Thyroid gland (tissue), 4 donors: ENCODE measurements around the gene PTBP1. TPM values are rescaled to one million over a fixed set of nuclear protein-coding genes. Genes with fewer than 3 reads are reported as not detected.

Experiments
- DNase-seq, 2 donors: peaks; one replicate each; pipeline ENCODE4 v3.0.0-alpha.2; 2019
- H3K27ac ChIP-seq, 3 donors: fragments of 200-600 bp; sonication (generic); 1 replicate in 2 of 3; 2 replicates in 1 of 3; pipeline ENCODE4 v1.5.1; 2016 to 2019; ENCODE audit warnings: mild to moderate bottlenecking in 1 of 3, moderate library complexity in 1 of 3
- H3K27me3 ChIP-seq: fragments of 200-600 bp; sonication (generic); one replicate; pipeline ENCODE4 v1.5.1; 2019
- H3K36me3 ChIP-seq, 2 donors: fragments of 200-600 bp; sonication (generic); one replicate each; pipeline ENCODE4 v1.5.1; 2016 to 2019
- H3K4me1 ChIP-seq, 2 donors: fragments of 200-600 bp; sonication (generic); one replicate each; pipeline ENCODE4 v1.5.1; 2017 to 2019
- H3K4me3 ChIP-seq, 3 donors: fragments of 200-600 bp; sonication (generic); replicated peaks in 1 of 3; 1 replicate in 2 of 3; 2 replicates in 1 of 3; pipeline ENCODE4 v1.5.1; 2016; ENCODE audit warnings: mild to moderate bottlenecking in 1 of 3
- H3K9me3 ChIP-seq: fragments of 200-600 bp; sonication (generic); one replicate; pipeline ENCODE4 v1.5.1; 2017
- CTCF ChIP-seq, 6 experiments: fragments of 200-600 bp in 3 of 6; fragments of 450-650 bp in 3 of 6; sonication (generic) in 3 of 6; IDR thresholded peaks; one replicate each; pipeline ENCODE4 v1.5.1; 2016 to 2019; ENCODE audit warnings: antibody characterized with exemption in 6 of 6, mild to moderate bottlenecking in 2 of 6, inconsistent platforms in 1 of 6, moderate library complexity in 1 of 6
- POLR2A ChIP-seq, 2 donors: fragments of 450-650 bp; IDR thresholded peaks; one replicate each; pipeline ENCODE4 v1.6.1; 2017; ENCODE audit warnings: antibody characterized with exemption in 2 of 2, mild to moderate bottlenecking in 2 of 2, moderate library complexity in 1 of 2
- WGBS, 2 donors: methylation state at CpG; one replicate each; pipeline ENCODE4 v1.1.5; 2017; 5-methylcytosine and 5-hydroxymethylcytosine counted together
- intact Hi-C: fragments of 100-400 bp; cut with DNase I; formaldehyde crosslinking; loops from one replicate; pipeline ENCODE4 v1.15.1; 2023
- total RNA-seq, 4 donors: library from RNA; depleted of rRNA; stranded (reverse); fragments of >200 nt; gene quantifications; one replicate each; pipeline ENCODE4 v1.2.3, GENCODE V29; 2016

Gene PTBP1
- total RNA-seq, 4 donors from 2014 or later, result 161 to 277 (median 199) TPM

- Histone ChIP-seq H3K9me3 (no peaks in the 10 kb centered on the region), H3K36me3 (no peaks in the 10 kb centered on the region), H3K27ac (no peak overlapping the region), H3K4me3 (peak overlapping the region in 1 of 3 donors; percentile 19), H3K4me1 (peaks cover 0 to 13% of the 10 kb centered on the region in 2 donors), H3K27me3 (peaks cover 5% of the 10 kb centered on the region)
- no peak for TF ChIP-seq POLR2A (IDR thresholded peaks at IDR 0.05)
- TF ChIP-seq CTCF (IDR thresholded peaks at IDR 0.05), result no peak
- intact Hi-C loops, result no loop called here
- no peak for DNase-seq
- WGBS, 2 donors, result 5% methylated on average over 11 of the region's 64 CpGs; no CpG with 5 or more reads in 1 of the 2 donors
Observed at GRCh38 chr19:821231-821824, 24.1 kb downstream of the PTBP1 start.

- H3K4me3 ChIP-seq, result peak within 1 kb of the TSS in 1 of 3 donors; percentile 19
- no CpG with 5 or more reads among the region's 86 CpGs for WGBS, 2 donors
- H3K27me3 ChIP-seq, result peaks cover 5% of the 10 kb centered on the region
- no peak within 1 kb of the TSS for H3K27ac ChIP-seq
- no peaks in the 10 kb centered on the region for H3K36me3 ChIP-seq
- no peak for TF ChIP-seq CTCF (IDR thresholded peaks at IDR 0.05)
- TF ChIP-seq POLR2A (IDR thresholded peaks at IDR 0.05), result no peak
- peaks cover 0 to 13% of the 10 kb centered on the region in 2 donors for H3K4me1 ChIP-seq
- H3K9me3 ChIP-seq, result no peaks in the 10 kb centered on the region
- intact Hi-C loops, result no loop called here
- no peak for DNase-seq
Observed at GRCh38 chr19:821825-822503, 24.7 kb downstream of the PTBP1 start, which contains the start of gene PLPPR3. TSS of gene PLPPR3 (minus strand) at chr19:821955. CDS start at chr19:821559, 396 bp downstream.

- Histone ChIP-seq H3K9me3 (no peaks in the 10 kb centered on the region), H3K27ac (no peak overlapping the region), H3K27me3 (peaks cover 5% of the 10 kb centered on the region), H3K4me3 (no peak overlapping the region), H3K4me1 (peaks cover 0 to 13% of the 10 kb centered on the region in 2 donors), H3K36me3 (no peaks in the 10 kb centered on the region)
- TF ChIP-seq POLR2A (IDR thresholded peaks at IDR 0.05), result no peak
- no peak for TF ChIP-seq CTCF (IDR thresholded peaks at IDR 0.05)
- DNase-seq, result no peak
- WGBS, 2 donors, result 54 to 65% methylated on average over 10 to 12 of the region's 12 CpGs
- intact Hi-C loops, result no loop called here
Observed at GRCh38 chr19:823565-824121, 26.4 kb downstream of the PTBP1 start.

GRCh38 chr19:824885-825284, 27.6 kb downstream of the PTBP1 start:
- WGBS, 2 donors, result 78 to 96% methylated on average over 8 to 15 of the region's 15 CpGs
- H3K36me3 ChIP-seq, result no peaks in the 10 kb centered on the region
- TF ChIP-seq CTCF (IDR thresholded peaks at IDR 0.05), result no peak
- no peak for TF ChIP-seq POLR2A (IDR thresholded peaks at IDR 0.05)
- H3K4me3 ChIP-seq, result no peak overlapping the region
- no peak overlapping the region for H3K27ac ChIP-seq
- no peak for DNase-seq
- intact Hi-C loops, result no loop called here
- peaks cover 5% of the 10 kb centered on the region for H3K27me3 ChIP-seq
- H3K4me1 ChIP-seq, result peaks cover 0 to 13% of the 10 kb centered on the region in 2 donors
- no peaks in the 10 kb centered on the region for H3K9me3 ChIP-seq
